K562 (cell line): ENCODE results near the gene SLC6A8. TPM values are rescaled to one million over a fixed set of nuclear protein-coding genes. Genes with fewer than 3 reads are reported as not detected.
A peak's percentile ranks its signal among the peaks of the same experiment; 100 is the strongest.

Source experiments
- E2F3 ChIP-seq: fragments of 250-450 bp; sonication (Bioruptor Pico); IDR thresholded peaks from 2 replicates; pipeline ENCODE4 v1.4.0; 2020; ENCODE audit warnings: mild to moderate bottlenecking
- HNRNPK ChIP-seq: fragments of 200-400 bp; formaldehyde crosslinking; IDR thresholded peaks from one replicate; pipeline ENCODE4 v1.6.1; 2018; ENCODE audit warnings: mild to moderate bottlenecking, low read depth, low read length; ENCODE audit not compliant: poor library complexity, severe bottlenecking
- KLF1 ChIP-seq: fragments of 450-650 bp; IDR thresholded peaks from 2 replicates; pipeline ENCODE4 v1.6.1; 2016; ENCODE audit warnings: missing genetic modification characterization, missing compliant biosample characterization
- KLF6 ChIP-seq: fragments of 250-450 bp; sonication (Bioruptor Pico); IDR thresholded peaks from 2 replicates; pipeline ENCODE4 v1.4.0; 2020; ENCODE audit warnings: mild to moderate bottlenecking, moderate library complexity, borderline replicate concordance
- MTA2 ChIP-seq: fragments of 450-650 bp; IDR thresholded peaks from 2 replicates; pipeline ENCODE4 v1.6.1; 2016; ENCODE audit warnings: low read depth
- NR4A1 ChIP-seq, 2 experiments: fragments of 250-450 bp in 1 of 2; fragments of 450-650 bp in 1 of 2; sonication (Bioruptor Pico) in 1 of 2; IDR thresholded peaks; 2 replicates each; pipeline versions ENCODE4 v1.4.0 to v1.6.1; 2016 to 2020; ENCODE audit warnings: mild to moderate bottlenecking in 2 of 2, missing compliant biosample characterization in 1 of 2, missing genetic modification characterization in 1 of 2, moderate library complexity in 1 of 2
- RBBP5 ChIP-seq: fragments of 200-600 bp; sonication (generic); IDR thresholded peaks from 2 replicates; pipeline ENCODE4 v1.6.1; 2012; ENCODE audit warnings: borderline replicate concordance, mild to moderate bottlenecking, low read length, control low read depth, inconsistent platforms; ENCODE audit not compliant: insufficient read depth, poor library complexity, severe bottlenecking
- SMAD1 ChIP-seq: fragments of 150-350 bp; IDR thresholded peaks from 2 replicates; pipeline ENCODE4 v1.6.1; 2014; ENCODE audit warnings: low read length, low read depth; ENCODE audit not compliant: partially characterized antibody
- TCF7L2 ChIP-seq: fragments of 150-350 bp; IDR thresholded peaks from 2 replicates; pipeline ENCODE4 v1.6.1; 2016; ENCODE audit warnings: low read depth, mild to moderate bottlenecking, low read length, moderate library complexity
- XRCC5 ChIP-seq: fragments of 200-400 bp; formaldehyde crosslinking; IDR thresholded peaks from 2 replicates; pipeline ENCODE4 v1.6.1; 2017; ENCODE audit warnings: low read depth, mild to moderate bottlenecking, low read length
- ZBTB8A ChIP-seq: fragments of 450-650 bp; IDR thresholded peaks from 2 replicates; pipeline ENCODE4 v1.6.1; 2018; ENCODE audit warnings: mild to moderate bottlenecking, moderate library complexity; ENCODE audit not compliant: partially characterized antibody
- ZKSCAN8 ChIP-seq: fragments of 200-800 bp; sonication (Bioruptor generic); IDR thresholded peaks from 2 replicates; pipeline ENCODE4 v1.6.1; 2016; ENCODE audit warnings: missing genetic modification characterization, missing compliant biosample characterization
- ZNF263 ChIP-seq: sonication (generic); formaldehyde crosslinking; IDR thresholded peaks from 2 replicates; pipeline ENCODE4 v1.8.0; 2022; ENCODE audit warnings: mild to moderate bottlenecking, missing genetic modification reagents, borderline replicate concordance
- ZNF311 ChIP-seq: fragments of 250-450 bp; sonication (Bioruptor Pico); IDR thresholded peaks from 2 replicates; pipeline ENCODE4 v1.4.0; 2020; ENCODE audit warnings: mild to moderate bottlenecking, moderate library complexity
- ZNF561 ChIP-seq: fragments of 450-650 bp; formaldehyde crosslinking; conservative IDR thresholded peaks from 2 replicates; pipeline ENCODE4 v1.4.0; 2020; ENCODE audit warnings: mild to moderate bottlenecking, moderate library complexity
- polyA plus RNA-seq, 8 experiments: library from polyadenylated mRNA; depleted of rRNA in 4 of 8; stranded (reverse) in 5 of 8; unstranded in 3 of 8; fragments of >200 nt; fragmentation: Nextera tagmentation in 2 of 8; fragmentation: Illumina TruSeq in 1 of 8; extraction: Ambion mirVana in 2 of 8; extraction: Trizol in 1 of 8; gene quantifications; 2 replicates each; pipeline versions ENCODE4 v1.2.1 to v1.2.3, GENCODE V29; 2011 to 2014; ENCODE audit warnings: inconsistent platforms in 1 of 8, missing spikeins in 1 of 8
- total RNA-seq, 7 experiments: library from RNA; depleted of rRNA in 6 of 7; stranded (reverse); fragments of >200 nt in 6 of 7; fragmentation: Illumina TruSeq in 2 of 7; extraction: Trizol in 2 of 7; gene quantifications; 2 replicates each; pipeline versions ENCODE4 v1.2.1 to v1.2.3, GENCODE V29; 2011 to 2021; ENCODE audit warnings: low replicate concordance in 1 of 7
- TF ChIP-seq, protein P1 (sequence below): fragments of 450-650 bp; formaldehyde crosslinking; IDR thresholded peaks from 2 replicates; pipeline ENCODE4 v1.4.0; 2020; ENCODE audit warnings: mild to moderate bottlenecking
- TF ChIP-seq, protein P2 (sequence below), 2 experiments: fragments of 200-800 bp in 1 of 2; sonication (Bioruptor generic) in 1 of 2; sonication (generic) in 1 of 2; formaldehyde crosslinking in 1 of 2; IDR thresholded peaks in 1 of 2; conservative IDR thresholded peaks in 1 of 2; 2 replicates each; pipeline versions ENCODE4 v1.5.0 to v1.6.1; 2016 to 2020; ENCODE audit warnings: missing compliant biosample characterization in 1 of 2, missing genetic modification characterization in 1 of 2, missing genetic modification reagents in 1 of 2
- TF ChIP-seq, protein P3 (sequence below): sonication (generic); formaldehyde crosslinking; IDR thresholded peaks from 2 replicates; pipeline ENCODE4 v1.9.0; 2022; ENCODE audit warnings: mild to moderate bottlenecking, missing genetic modification reagents
- TF ChIP-seq, protein P4 (sequence below): fragments of 450-650 bp; IDR thresholded peaks from 2 replicates; pipeline ENCODE4 v1.6.1; 2016; ENCODE audit warnings: antibody characterized with exemption
- TF ChIP-seq, protein P5 (sequence below): IDR thresholded peaks from 2 replicates; pipeline ENCODE4 v1.6.1; 2012; ENCODE audit warnings: low read depth, low read length, improper control_type of control experiment, borderline replicate concordance

The SLC6A8 gene
- total and polyA plus RNA-seq, 9 of the 15 experiments (the other 6 are each of a cell fraction or from before 2014, with no cell fraction given) = 0.68 to 144 (median 34.3) TPM

DNA sequence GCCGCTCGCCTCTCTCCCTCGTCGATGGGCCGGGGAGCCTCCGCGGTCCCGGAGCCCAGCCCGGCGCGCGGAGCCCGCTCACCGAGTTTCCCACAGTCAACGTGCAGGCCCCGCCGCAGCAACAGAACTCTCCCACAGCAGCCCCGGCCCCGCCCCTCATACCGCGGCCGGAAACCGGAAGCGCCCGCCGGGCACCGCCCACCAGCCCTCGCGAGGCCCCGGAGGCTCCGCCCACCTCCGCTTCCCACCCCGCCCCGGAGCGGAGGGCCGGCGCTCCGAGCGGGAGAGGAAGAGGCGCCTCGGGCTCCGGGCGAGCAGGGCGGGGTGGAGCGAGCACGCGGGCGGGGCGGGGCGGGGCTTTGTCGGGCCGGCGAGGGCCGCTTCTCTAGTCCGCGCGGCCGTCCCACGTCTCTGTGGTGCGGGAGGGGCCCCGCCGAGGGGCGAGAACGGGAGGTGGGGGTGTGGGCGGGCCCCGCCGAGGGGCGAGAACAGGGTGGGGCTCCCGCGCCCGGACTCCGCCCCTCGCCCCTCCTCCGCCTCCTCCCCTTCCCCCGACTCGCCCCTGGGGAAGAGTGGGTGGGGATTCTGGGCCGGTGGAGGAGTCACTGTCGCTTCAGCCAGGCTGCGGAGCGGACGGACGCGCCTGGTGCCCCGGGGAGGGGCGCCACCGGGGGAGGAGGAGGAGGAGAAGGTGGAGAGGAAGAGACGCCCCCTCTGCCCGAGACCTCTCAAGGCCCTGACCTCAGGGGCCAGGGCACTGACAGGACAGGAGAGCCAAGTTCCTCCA, 36.7 kb downstream of the SLC6A8 start, which contains the start of the genes ABCD1 and BCAP31 (continued):
- TF ChIP-seq RBBP5 = no peak
- no peak for TF ChIP-seq ZKSCAN8 (CRISPR knock-in tag)
- TF ChIP-seq, protein P1, sequence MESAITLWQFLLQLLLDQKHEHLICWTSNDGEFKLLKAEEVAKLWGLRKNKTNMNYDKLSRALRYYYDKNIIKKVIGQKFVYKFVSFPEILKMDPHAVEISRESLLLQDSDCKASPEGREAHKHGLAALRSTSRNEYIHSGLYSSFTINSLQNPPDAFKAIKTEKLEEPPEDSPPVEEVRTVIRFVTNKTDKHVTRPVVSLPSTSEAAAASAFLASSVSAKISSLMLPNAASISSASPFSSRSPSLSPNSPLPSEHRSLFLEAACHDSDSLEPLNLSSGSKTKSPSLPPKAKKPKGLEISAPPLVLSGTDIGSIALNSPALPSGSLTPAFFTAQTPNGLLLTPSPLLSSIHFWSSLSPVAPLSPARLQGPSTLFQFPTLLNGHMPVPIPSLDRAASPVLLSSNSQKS (CRISPR knock-in tag) = no peak
- TF ChIP-seq, protein P2, sequence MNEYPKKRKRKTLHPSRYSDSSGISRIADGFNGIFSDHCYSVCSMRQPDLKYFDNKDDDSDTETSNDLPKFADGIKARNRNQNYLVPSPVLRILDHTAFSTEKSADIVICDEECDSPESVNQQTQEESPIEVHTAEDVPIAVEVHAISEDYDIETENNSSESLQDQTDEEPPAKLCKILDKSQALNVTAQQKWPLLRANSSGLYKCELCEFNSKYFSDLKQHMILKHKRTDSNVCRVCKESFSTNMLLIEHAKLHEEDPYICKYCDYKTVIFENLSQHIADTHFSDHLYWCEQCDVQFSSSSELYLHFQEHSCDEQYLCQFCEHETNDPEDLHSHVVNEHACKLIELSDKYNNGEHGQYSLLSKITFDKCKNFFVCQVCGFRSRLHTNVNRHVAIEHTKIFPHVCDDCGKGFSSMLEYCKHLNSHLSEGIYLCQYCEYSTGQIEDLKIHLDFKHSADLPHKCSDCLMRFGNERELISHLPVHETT (CRISPR knock-in tag; conservative IDR thresholded peaks at IDR 0.05 in 1 of 2, IDR thresholded peaks at IDR 0.05 in 1 of 2) = peak in 1 of 2 experiments; percentile 99; a peak in 2 of 4 replicates
- TF ChIP-seq, protein P3, sequence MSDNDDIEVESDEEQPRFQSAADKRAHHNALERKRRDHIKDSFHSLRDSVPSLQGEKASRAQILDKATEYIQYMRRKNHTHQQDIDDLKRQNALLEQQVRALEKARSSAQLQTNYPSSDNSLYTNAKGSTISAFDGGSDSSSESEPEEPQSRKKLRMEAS (CRISPR knock-in tag) = no peak; the same call in 1 of the 2 replicates
- TF ChIP-seq XRCC5 = no peak
- TF ChIP-seq, protein P4, sequence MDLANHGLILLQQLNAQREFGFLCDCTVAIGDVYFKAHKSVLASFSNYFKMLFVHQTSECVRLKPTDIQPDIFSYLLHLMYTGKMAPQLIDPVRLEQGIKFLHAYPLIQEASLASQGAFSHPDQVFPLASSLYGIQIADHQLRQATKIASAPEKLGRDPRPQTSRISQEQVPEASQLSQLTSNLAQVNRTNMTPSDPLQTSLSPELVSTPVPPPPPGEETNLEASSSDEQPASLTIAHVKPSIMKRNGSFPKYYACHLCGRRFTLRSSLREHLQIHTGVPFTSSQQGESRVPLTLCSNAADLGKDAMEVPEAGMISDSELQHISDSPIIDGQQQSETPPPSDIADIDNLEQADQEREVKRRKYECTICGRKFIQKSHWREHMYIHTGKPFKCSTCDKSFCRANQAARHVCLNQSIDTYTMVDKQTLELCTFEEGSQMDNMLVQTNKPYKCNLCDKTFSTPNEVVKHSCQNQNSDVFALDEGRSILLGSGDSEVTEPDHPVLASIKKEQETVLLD = no peak
- no peak for TF ChIP-seq ZNF561 (CRISPR knock-in tag)
- no peak for TF ChIP-seq TCF7L2
- no peak for TF ChIP-seq E2F3 (CRISPR knock-in tag)
- TF ChIP-seq KLF6 = no peak
- TF ChIP-seq, protein P5, sequence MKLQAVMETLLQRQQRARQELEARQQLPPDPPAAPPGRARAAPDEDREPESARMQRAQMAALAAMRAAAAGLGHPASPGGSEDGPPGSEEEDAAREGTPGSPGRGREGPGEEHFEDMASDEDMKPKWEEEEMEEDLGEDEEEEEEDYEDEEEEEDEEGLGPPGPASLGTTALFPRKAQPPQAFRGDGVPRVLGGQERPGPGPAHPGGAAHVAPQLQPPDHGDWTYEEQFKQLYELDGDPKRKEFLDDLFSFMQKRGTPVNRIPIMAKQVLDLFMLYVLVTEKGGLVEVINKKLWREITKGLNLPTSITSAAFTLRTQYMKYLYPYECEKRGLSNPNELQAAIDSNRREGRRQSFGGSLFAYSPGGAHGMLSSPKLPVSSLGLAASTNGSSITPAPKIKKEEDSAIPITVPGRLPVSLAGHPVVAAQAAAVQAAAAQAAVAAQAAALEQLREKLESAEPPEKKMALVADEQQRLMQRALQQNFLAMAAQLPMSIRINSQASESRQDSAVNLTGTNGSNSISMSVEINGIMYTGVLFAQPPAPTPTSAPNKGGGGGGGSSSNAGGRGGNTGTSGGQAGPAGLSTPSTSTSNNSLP = no peak
- TF ChIP-seq MTA2 = no peak
- no peak for TF ChIP-seq ZBTB8A
- TF ChIP-seq ZNF263 (CRISPR knock-in tag) = peak; percentile 42; the same call in 1 of the 2 replicates
- TF ChIP-seq NR4A1 (CRISPR knock-in tag; IDR thresholded peaks at IDR 0.05) = no peak
- no peak for TF ChIP-seq NR4A1 (tag; IDR thresholded peaks at IDR 0.05)
- no peak for TF ChIP-seq SMAD1
- no peak for TF ChIP-seq HNRNPK
- no peak for TF ChIP-seq ZNF311 (CRISPR knock-in tag)
- TF ChIP-seq KLF1 (tag) = peak; percentile 19; the same call in 1 of the 2 replicates
